IPS DF 6.9 (cell line): Measurements from ENCODE around the gene GPRC5A.

Source experiments
- DNase-seq: peaks from one replicate; pipeline ENCODE4 v3.0.0-alpha.2; 2013; ENCODE audit warnings: low read depth, low spot score
- H3K27ac ChIP-seq: one replicate; pipeline ENCODE4 v1.5.1; 2013; ENCODE audit warnings: low read length, control low read depth
- H3K27me3 ChIP-seq: 2 replicates; pipeline ENCODE4 v1.6.1; 2013; ENCODE audit warnings: mild to moderate bottlenecking, low read length; ENCODE audit not compliant: control insufficient read depth, insufficient read depth
- H3K36me3 ChIP-seq: 2 replicates; pipeline ENCODE4 v1.6.1; 2013; ENCODE audit warnings: low read length; ENCODE audit not compliant: control insufficient read depth, insufficient read depth
- H3K4me1 ChIP-seq: 2 replicates; pipeline ENCODE4 v1.6.1; 2013; ENCODE audit warnings: low read length; ENCODE audit not compliant: control insufficient read depth, insufficient read depth
- H3K4me3 ChIP-seq: 2 replicates; pipeline ENCODE4 v1.5.1; 2013; ENCODE audit warnings: mild to moderate bottlenecking, low read length
- H3K9me3 ChIP-seq: 2 replicates; pipeline ENCODE4 v1.6.1; 2013; ENCODE audit warnings: low read length, inconsistent platforms; ENCODE audit not compliant: control insufficient read depth, insufficient read depth
- WGBS: extraction: QIAGEN DNeasy Blood & Tissue Kit; methylation state at CpG from one replicate; pipeline ENCODE4 v1.1.7; 2013; ENCODE audit warnings: mixed read lengths, missing lambda C conversion rate; ENCODE audit not compliant: insufficient read length, insufficient coverage; 5-methylcytosine and 5-hydroxymethylcytosine counted together

The GPRC5A gene

DNA sequence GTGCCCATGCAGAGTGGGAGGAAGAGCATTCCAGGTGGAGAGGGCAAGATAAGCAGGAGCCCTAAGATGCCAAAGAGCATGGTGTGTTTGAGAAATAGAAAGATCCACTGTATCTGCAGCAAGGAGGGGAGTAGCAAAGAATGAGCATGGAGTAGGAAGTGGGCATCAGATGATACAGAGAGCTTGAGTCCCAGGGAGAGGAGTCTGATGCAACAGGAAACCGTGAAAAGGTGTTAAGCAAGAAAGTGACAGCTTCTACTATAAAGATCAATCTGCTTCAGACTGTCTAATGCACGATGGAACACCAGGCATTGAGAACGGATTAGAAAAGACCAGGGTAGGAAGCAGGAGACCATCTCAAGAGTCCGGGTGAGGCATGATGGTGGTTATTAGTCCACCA, 72.9 kb downstream of the GPRC5A start:
- Histone ChIP-seq H3K4me1 (no peaks in the 10 kb centered on the region), H3K27ac (no peak overlapping the region), H3K9me3 (no peaks in the 10 kb centered on the region), H3K36me3 (no peaks in the 10 kb centered on the region), H3K4me3 (no peak overlapping the region), H3K27me3 (no peaks in the 10 kb centered on the region)
- no CpG with 5 or more reads among the region's 4 CpGs for WGBS
- no peak for DNase-seq

DNA sequence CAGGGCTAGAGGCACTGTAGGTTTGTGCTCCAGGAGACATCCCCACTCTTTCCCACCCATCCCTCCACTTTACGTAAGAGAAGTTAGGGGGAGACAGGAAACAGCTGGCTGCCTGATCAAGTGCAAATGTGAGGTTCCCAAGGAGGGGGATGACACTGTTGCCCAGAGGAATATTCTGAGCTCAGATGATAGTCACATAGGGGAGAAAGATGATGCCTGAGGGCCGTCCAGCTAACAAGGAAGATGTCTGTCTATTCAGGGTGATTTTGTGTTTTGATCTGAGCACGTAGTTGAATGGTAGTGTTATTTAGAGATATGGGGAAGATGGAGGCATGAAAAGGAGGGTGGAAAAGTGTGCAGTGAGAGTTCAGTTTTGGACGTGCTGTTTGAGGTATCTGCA, 74.5 kb downstream of the GPRC5A start:
- 100% methylated on average over 1 of the region's 4 CpGs for WGBS
- no peak overlapping the region for H3K4me3 ChIP-seq
- no peak for DNase-seq
- no peaks in the 10 kb centered on the region for H3K9me3 ChIP-seq
- no peaks in the 10 kb centered on the region for H3K27me3 ChIP-seq
- no peaks in the 10 kb centered on the region for H3K36me3 ChIP-seq
- no peak overlapping the region for H3K27ac ChIP-seq
- H3K4me1 ChIP-seq, result no peaks in the 10 kb centered on the region
